OCI-M1 (cell line): ENCODE data around the gene ME3.
"Not testable (repeated sequence)": the region's sequence is repeated elsewhere in the genome, so short reads cannot be mapped to it uniquely, and the experiment has no call there.

ENCODE experiments used
- DNase-seq: peaks from one replicate; lab custom pipeline; 2025; lab: John Stamatoyannopoulos, UW

The ME3 gene

GRCh38 chr11:86558841-86559240 is 113.6 kb downstream of the ME3 start:
- DNase-seq, result no peak

GRCh38 chr11:86558207-86558606 is 114.2 kb downstream of the ME3 start:
- DNase-seq, result no peak

- DNase-seq, result no peak
These were observed 116.5 kb downstream of the ME3 start for GRCh38 chr11:86555866-86556265.

- DNase-seq, result no peak
These were observed 117.0 kb downstream of the ME3 start for GRCh38 chr11:86555401-86555800.

- DNase-seq, result no peak
These were observed 119.2 kb downstream of the ME3 start for GRCh38 chr11:86553265-86553664.

- peak; percentile 98 for DNase-seq
These were observed 120.9 kb downstream of the ME3 start for GRCh38 chr11:86551288-86552092.

GRCh38 chr11:86550757-86551156 is 121.7 kb downstream of the ME3 start:
- no peak for DNase-seq

- no peak for DNase-seq
These were observed 124.0 kb downstream of the ME3 start for GRCh38 chr11:86548271-86548917.

- no peak for DNase-seq
These were observed 124.7 kb downstream of the ME3 start for GRCh38 chr11:86547727-86548126.

- DNase-seq, result not testable (repeated sequence)
These were observed 131.1 kb downstream of the ME3 start for GRCh38 chr11:86541299-86541698.

- no peak for DNase-seq
These were observed 134.2 kb downstream of the ME3 start for GRCh38 chr11:86538223-86538548.

GRCh38 chr11:86537541-86538222 is 134.7 kb downstream of the ME3 start:
- peak; percentile 72 for DNase-seq

- no peak for DNase-seq
These were observed 136.6 kb downstream of the ME3 start for GRCh38 chr11:86535773-86536172.

- no peak for DNase-seq
These were observed 147.6 kb downstream of the ME3 start for GRCh38 chr11:86524620-86525352.

GRCh38 chr11:86523738-86524619 is 148.4 kb downstream of the ME3 start:
- DNase-seq, result peak; percentile 69

- not testable (repeated sequence) for DNase-seq
These were observed 149.9 kb downstream of the ME3 start for GRCh38 chr11:86522512-86522911.

- DNase-seq, result peak; percentile 97
These were observed 153.1 kb downstream of the ME3 start for GRCh38 chr11:86519064-86519911.

GRCh38 chr11:86518211-86518610 is 154.2 kb downstream of the ME3 start:
- no peak for DNase-seq

GRCh38 chr11:86517557-86517956 is 154.9 kb downstream of the ME3 start:
- no peak for DNase-seq

GRCh38 chr11:86515297-86516094 is 156.9 kb downstream of the ME3 start:
- DNase-seq, result no peak
